Caco-2 (cell line): ENCODE measurements around the gene MAGIX. TPM values are rescaled to one million over a fixed set of nuclear protein-coding genes. Genes with fewer than 3 reads are reported as not detected.

Experiments
- Bru-seq: library from RNA; stranded (reverse); fragments of 400-500 nt; gene quantifications from one replicate; lab custom pipeline; 2021; lab: Mats Ljungman, UMichigan
- BruChase-seq, 2 experiments: library from RNA; stranded (reverse); fragments of 400-500 nt; gene quantifications; one replicate each; lab custom pipeline; 2021; lab: Mats Ljungman, UMichigan
- BruUV-seq: library from RNA; stranded (reverse); fragments of 400-500 nt; replicated peaks from 2 replicates; lab custom pipeline; 2021; lab: Mats Ljungman, UMichigan
- CTCF ChIA-PET: fragments of 300-600 bp; sonication (Branson Sonifier 250); formaldehyde crosslinking; loops from one replicate; lab custom pipeline; 2022; ENCODE audit warnings: antibody characterized with exemption; lab: Charles Lee
- POLR2A ChIA-PET: fragments of 300-600 bp; sonication (Branson Sonifier 250); formaldehyde crosslinking; loops from one replicate; lab custom pipeline; 2022; ENCODE audit warnings: antibody characterized with exemption; lab: Charles Lee
- DNase-seq, 2 experiments: peaks; one replicate each; pipeline versions ENCODE4 v3.0.0 to v3.0.0-alpha.2; 2020 to 2022
- H3K27me3 ChIP-seq: replicated peaks from 2 replicates; pipeline ENCODE4 v1.6.0; 2011; ENCODE audit warnings: low read length; ENCODE audit not compliant: control insufficient read depth, insufficient read depth
- H3K36me3 ChIP-seq: 2 replicates; pipeline ENCODE4 v1.5.1; 2011; ENCODE audit warnings: low read length; ENCODE audit not compliant: control insufficient read depth, insufficient read depth
- H3K4me1 ChIP-seq: fragments of 250-450 bp; sonication (Bioruptor Pico); 2 replicates; pipeline ENCODE4 v1.5.1; 2020; ENCODE audit warnings: mild to moderate bottlenecking
- H3K4me3 ChIP-seq: 2 replicates; pipeline ENCODE4 v1.5.1; 2011; ENCODE audit warnings: low read depth, mild to moderate bottlenecking, control low read depth, low read length
- H3K9me3 ChIP-seq: fragments of 250-450 bp; sonication (Bioruptor Pico); 2 replicates; pipeline ENCODE4 v1.5.1; 2020; ENCODE audit warnings: mild to moderate bottlenecking, moderate library complexity
- H3K27ac Mint-ChIP-seq: one replicate; pipeline ENCODE4 v1.8.0; 2022; ENCODE audit warnings: mixed read lengths; ENCODE audit not compliant: unreplicated experiment
- H3K27me3 Mint-ChIP-seq: one replicate; pipeline ENCODE4 v1.8.0; 2022; ENCODE audit warnings: mixed read lengths; ENCODE audit not compliant: insufficient read depth, unreplicated experiment
- H3K36me3 Mint-ChIP-seq: one replicate; pipeline ENCODE4 v1.8.0; 2022; ENCODE audit warnings: mild to moderate bottlenecking, mixed read lengths; ENCODE audit not compliant: insufficient read depth, unreplicated experiment
- H3K4me1 Mint-ChIP-seq: one replicate; pipeline ENCODE4 v1.8.0; 2022; ENCODE audit warnings: low read depth, mixed read lengths; ENCODE audit not compliant: unreplicated experiment
- H3K4me3 Mint-ChIP-seq: one replicate; pipeline ENCODE4 v1.8.0; 2022; ENCODE audit warnings: mild to moderate bottlenecking, moderate library complexity, mixed read lengths; ENCODE audit not compliant: unreplicated experiment
- H3K9me3 Mint-ChIP-seq: one replicate; pipeline ENCODE4 v1.8.0; 2022; ENCODE audit warnings: mixed read lengths; ENCODE audit not compliant: unreplicated experiment
- CTCF ChIP-seq, 2 experiments: fragments of 200-600 bp in 1 of 2; IDR thresholded peaks; 1 replicate in 1 of 2; 2 replicates in 1 of 2; pipeline versions ENCODE4 v1.5.1 to v1.8.0; 2011 to 2022; ENCODE audit warnings: antibody characterized with exemption in 1 of 2, control low read depth in 1 of 2, inconsistent platforms in 1 of 2, low read depth in 1 of 2, low read length in 1 of 2, mild to moderate bottlenecking in 1 of 2, moderate library complexity in 1 of 2; ENCODE audit not compliant: insufficient read depth in 1 of 2, severe bottlenecking in 1 of 2, unreplicated experiment in 1 of 2
- intact Hi-C: fragments of 100-400 bp; cut with micrococcal nuclease; formaldehyde crosslinking; loops from one replicate; pipeline ENCODE4 v1.10.0; 2022; ENCODE audit not compliant: unreplicated experiment
- long read RNA-seq: library from polyadenylated mRNA; stranded (forward); transcript quantifications from one replicate; pipeline ENCODE4 v2.0.0, GENCODE V29; 2022
- total RNA-seq: library from RNA; stranded (reverse); gene quantifications from 2 replicates; pipeline ENCODE4 v1.2.3, GENCODE V29; 2022

Gene MAGIX
- total RNA-seq (1.5 and 2.1 TPM in 2 replicates), Bru-seq, nascent RNA (percentile 30 among the genes with signal in this experiment), BruChase-seq, experiment 1, labeled RNA remaining after a 2-hour chase (percentile 25 among the genes with signal in this experiment), BruChase-seq, experiment 2, labeled RNA remaining after a 6-hour chase (percentile 35 among the genes with signal in this experiment)
- long read RNA-seq, partial matches to known transcripts: 0 of 5 reads
- long read RNA-seq, other reads (novel, unspliced or antisense): 5 of 5 reads

- Histone ChIP-seq H3K4me1 (no peaks in the 10 kb centered on the region), H3K36me3 (no peaks in the 10 kb centered on the region), H3K27me3 (no peaks in the 10 kb centered on the region), H3K4me3 (peak within 1 kb of the TSS; percentile 41), H3K9me3 (no peaks in the 10 kb centered on the region)
- ChIA-PET CTCF (no interaction called here), POLR2A (no interaction called here)
- Mint-ChIP-seq H3K27me3 (no peaks in the 10 kb centered on the region), H3K4me3 (peak within 1 kb of the TSS; percentile 73), H3K4me1 (peaks cover 7% of the 10 kb centered on the region), H3K27ac (peak within 1 kb of the TSS; percentile 89), H3K36me3 (peaks cover 9% of the 10 kb centered on the region), H3K9me3 (no peaks in the 10 kb centered on the region)
- intact Hi-C loops: no loop called here
- BruUV-seq: no TSS peak
- TF ChIP-seq CTCF (IDR thresholded peaks at IDR 0.05; ENCODE audit: insufficient read depth in 1 of 2, low read depth in 1 of 2, low read length in 1 of 2, severe bottlenecking in 1 of 2, unreplicated experiment in 1 of 2): no peak
- no peak for DNase-seq
Measured at GRCh38 chrX:49162620-49163019, at the start of gene MAGIX. TSS of gene MAGIX (plus strand) at chrX:49162758. CDS start at chrX:49162890, 132 bp downstream.

GRCh38 chrX:49116076-49116475 is 46.5 kb upstream of the MAGIX start:
- Histone ChIP-seq H3K4me3 (no peak overlapping the region), H3K9me3 (no peaks in the 10 kb centered on the region), H3K27me3 (no peaks in the 10 kb centered on the region), H3K4me1 (no peaks in the 10 kb centered on the region), H3K36me3 (peaks cover 1% of the 10 kb centered on the region; the same call in 1 of the 2 replicates)
- no peak overlapping the region for H3K4me3 Mint-ChIP-seq
- intact Hi-C loops: no loop called here
- CTCF ChIA-PET: no interaction called here
- H3K9me3 Mint-ChIP-seq: no peaks in the 10 kb centered on the region
- TF ChIP-seq CTCF (IDR thresholded peaks at IDR 0.05; ENCODE audit: insufficient read depth in 1 of 2, low read depth in 1 of 2, low read length in 1 of 2, severe bottlenecking in 1 of 2, unreplicated experiment in 1 of 2): no peak
- peaks cover 39% of the 10 kb centered on the region for H3K36me3 Mint-ChIP-seq
- no peak for DNase-seq
- no peaks in the 10 kb centered on the region for H3K27me3 Mint-ChIP-seq
- peaks cover 7% of the 10 kb centered on the region for H3K4me1 Mint-ChIP-seq
- POLR2A ChIA-PET: no interaction called here
- H3K27ac Mint-ChIP-seq: no peak overlapping the region
- BruUV-seq: no TSS peak

GRCh38 chrX:49116716-49117115 is 45.8 kb upstream of the MAGIX start:
- Mint-ChIP-seq H3K27ac (no peak overlapping the region), H3K4me1 (peaks cover 9% of the 10 kb centered on the region), H3K4me3 (no peak overlapping the region), H3K36me3 (peaks cover 38% of the 10 kb centered on the region), H3K9me3 (no peaks in the 10 kb centered on the region), H3K27me3 (no peaks in the 10 kb centered on the region)
- ChIA-PET POLR2A (no interaction called here), CTCF (no interaction called here)
- no peaks in the 10 kb centered on the region for H3K27me3 ChIP-seq
- peaks cover 1% of the 10 kb centered on the region; the same call in 1 of the 2 replicates for H3K36me3 ChIP-seq
- no TSS peak for BruUV-seq
- no peak for TF ChIP-seq CTCF (IDR thresholded peaks at IDR 0.05; ENCODE audit: insufficient read depth in 1 of 2, low read depth in 1 of 2, low read length in 1 of 2, severe bottlenecking in 1 of 2, unreplicated experiment in 1 of 2)
- DNase-seq: no peak
- no peaks in the 10 kb centered on the region for H3K9me3 ChIP-seq
- H3K4me3 ChIP-seq: no peak overlapping the region
- intact Hi-C loops: no loop called here
- no peaks in the 10 kb centered on the region for H3K4me1 ChIP-seq
